ENCODE data around the gene CLCN1. TPM values are rescaled to one million over a fixed set of nuclear protein-coding genes. Genes with fewer than 3 reads are reported as not detected.

The CLCN1 gene
- total and polyA plus RNA-seq, 10 of the 15 experiments (the other 5 are each of a cell fraction or from before 2014, with no cell fraction given), result 0.30 TPM; not detected in 9

- peak in 1 of 2 experiments; percentile 53; a peak in 1 of 4 replicates for TF ChIP-seq BHLHE40 (IDR thresholded peaks at IDR 0.05; ENCODE audit: borderline replicate concordance in 1 of 2, low read depth in 2 of 2, low read length in 1 of 2)
- TF ChIP-seq, protein P1, sequence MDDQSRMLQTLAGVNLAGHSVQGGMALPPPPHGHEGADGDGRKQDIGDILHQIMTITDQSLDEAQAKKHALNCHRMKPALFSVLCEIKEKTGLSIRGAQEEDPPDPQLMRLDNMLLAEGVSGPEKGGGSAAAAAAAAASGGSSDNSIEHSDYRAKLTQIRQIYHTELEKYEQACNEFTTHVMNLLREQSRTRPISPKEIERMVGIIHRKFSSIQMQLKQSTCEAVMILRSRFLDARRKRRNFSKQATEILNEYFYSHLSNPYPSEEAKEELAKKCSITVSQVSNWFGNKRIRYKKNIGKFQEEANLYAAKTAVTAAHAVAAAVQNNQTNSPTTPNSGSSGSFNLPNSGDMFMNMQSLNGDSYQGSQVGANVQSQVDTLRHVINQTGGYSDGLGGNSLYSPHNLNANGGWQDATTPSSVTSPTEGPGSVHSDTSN (IDR thresholded peaks at IDR 0.05; ENCODE audit: insufficient replicate concordance, low read depth, low read length), result peak; percentile 62
- no peak for TF ChIP-seq NFXL1 (IDR thresholded peaks at IDR 0.05; ENCODE audit: borderline replicate concordance)
- TF ChIP-seq MXI1 (IDR thresholded peaks at IDR 0.05; ENCODE audit: low read depth, low read length), result no peak; the same call in 1 of the 2 replicates
- TF ChIP-seq, protein P2, sequence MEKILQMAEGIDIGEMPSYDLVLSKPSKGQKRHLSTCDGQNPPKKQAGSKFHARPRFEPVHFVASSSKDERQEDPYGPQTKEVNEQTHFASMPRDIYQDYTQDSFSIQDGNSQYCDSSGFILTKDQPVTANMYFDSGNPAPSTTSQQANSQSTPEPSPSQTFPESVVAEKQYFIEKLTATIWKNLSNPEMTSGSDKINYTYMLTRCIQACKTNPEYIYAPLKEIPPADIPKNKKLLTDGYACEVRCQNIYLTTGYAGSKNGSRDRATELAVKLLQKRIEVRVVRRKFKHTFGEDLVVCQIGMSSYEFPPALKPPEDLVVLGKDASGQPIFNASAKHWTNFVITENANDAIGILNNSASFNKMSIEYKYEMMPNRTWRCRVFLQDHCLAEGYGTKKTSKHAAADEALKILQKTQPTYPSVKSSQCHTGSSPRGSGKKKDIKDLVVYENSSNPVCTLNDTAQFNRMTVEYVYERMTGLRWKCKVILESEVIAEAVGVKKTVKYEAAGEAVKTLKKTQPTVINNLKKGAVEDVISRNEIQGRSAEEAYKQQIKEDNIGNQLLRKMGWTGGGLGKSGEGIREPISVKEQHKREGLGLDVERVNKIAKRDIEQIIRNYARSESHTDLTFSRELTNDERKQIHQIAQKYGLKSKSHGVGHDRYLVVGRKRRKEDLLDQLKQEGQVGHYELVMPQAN (conservative IDR thresholded peaks at IDR 0.05), result peak; percentile 71; the same call in 1 of the 2 replicates
- 0 out of 2 replicates have a peak, but pooled peaks have one; percentile 15 for TF ChIP-seq ZNF217 (IDR thresholded peaks at IDR 0.05)
- no peak for TF ChIP-seq ZNF384 (IDR thresholded peaks at IDR 0.05; ENCODE audit: borderline replicate concordance, low read depth, low read length)
- TF ChIP-seq SREBF1 (IDR thresholded peaks at IDR 0.05; ENCODE audit: low read length), result no peak
- TF ChIP-seq MEF2B (IDR thresholded peaks at IDR 0.05; ENCODE audit: partially characterized antibody, poor library complexity, severe bottlenecking), result peak; percentile 27
- TF ChIP-seq EGR1 (IDR thresholded peaks at IDR 0.05; ENCODE audit: borderline replicate concordance in 1 of 2, low read depth in 2 of 2, low read length in 2 of 2), result peak in 1 of 2 experiments; percentile 84; a peak in 2 of 3 replicates
- no peak for TF ChIP-seq CEBPB (IDR thresholded peaks at IDR 0.05; ENCODE audit: borderline replicate concordance in 1 of 2, low read depth in 2 of 2, low read length in 2 of 2)
- peak; percentile 90 for TF ChIP-seq PKNOX1 (IDR thresholded peaks at IDR 0.05)
- no peak for TF ChIP-seq NFYA (IDR thresholded peaks at IDR 0.05; ENCODE audit: borderline replicate concordance, low read depth, low read length)
- no peak for TF ChIP-seq IRF3 (IDR thresholded peaks at IDR 0.05)
- TF ChIP-seq STAT1 (conservative IDR thresholded peaks at IDR 0.05), result no peak
- peak; percentile 45; the same call in 1 of the 2 replicates for TF ChIP-seq RUNX3 (IDR thresholded peaks at IDR 0.05; ENCODE audit: low read length)
- TF ChIP-seq, protein P3, sequence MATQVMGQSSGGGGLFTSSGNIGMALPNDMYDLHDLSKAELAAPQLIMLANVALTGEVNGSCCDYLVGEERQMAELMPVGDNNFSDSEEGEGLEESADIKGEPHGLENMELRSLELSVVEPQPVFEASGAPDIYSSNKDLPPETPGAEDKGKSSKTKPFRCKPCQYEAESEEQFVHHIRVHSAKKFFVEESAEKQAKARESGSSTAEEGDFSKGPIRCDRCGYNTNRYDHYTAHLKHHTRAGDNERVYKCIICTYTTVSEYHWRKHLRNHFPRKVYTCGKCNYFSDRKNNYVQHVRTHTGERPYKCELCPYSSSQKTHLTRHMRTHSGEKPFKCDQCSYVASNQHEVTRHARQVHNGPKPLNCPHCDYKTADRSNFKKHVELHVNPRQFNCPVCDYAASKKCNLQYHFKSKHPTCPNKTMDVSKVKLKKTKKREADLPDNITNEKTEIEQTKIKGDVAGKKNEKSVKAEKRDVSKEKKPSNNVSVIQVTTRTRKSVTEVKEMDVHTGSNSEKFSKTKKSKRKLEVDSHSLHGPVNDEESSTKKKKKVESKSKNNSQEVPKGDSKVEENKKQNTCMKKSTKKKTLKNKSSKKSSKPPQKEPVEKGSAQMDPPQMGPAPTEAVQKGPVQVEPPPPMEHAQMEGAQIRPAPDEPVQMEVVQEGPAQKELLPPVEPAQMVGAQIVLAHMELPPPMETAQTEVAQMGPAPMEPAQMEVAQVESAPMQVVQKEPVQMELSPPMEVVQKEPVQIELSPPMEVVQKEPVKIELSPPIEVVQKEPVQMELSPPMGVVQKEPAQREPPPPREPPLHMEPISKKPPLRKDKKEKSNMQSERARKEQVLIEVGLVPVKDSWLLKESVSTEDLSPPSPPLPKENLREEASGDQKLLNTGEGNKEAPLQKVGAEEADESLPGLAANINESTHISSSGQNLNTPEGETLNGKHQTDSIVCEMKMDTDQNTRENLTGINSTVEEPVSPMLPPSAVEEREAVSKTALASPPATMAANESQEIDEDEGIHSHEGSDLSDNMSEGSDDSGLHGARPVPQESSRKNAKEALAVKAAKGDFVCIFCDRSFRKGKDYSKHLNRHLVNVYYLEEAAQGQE (IDR thresholded peaks at IDR 0.05; ENCODE audit: low read depth, low read length), result no peak
Observed at GRCh38 chr7:143287935-143288826, 27.7 kb upstream of the CLCN1 start, which contains the start of gene CASP2 (continued).
